ENCODE results near the gene NEU4.
"Not testable (repeated sequence)": the region's sequence is repeated elsewhere in the genome, so short reads cannot be mapped to it uniquely, and the experiment has no call there.

Gene NEU4

GRCh38 chr2:241803387-241804325 lies 5.3 kb upstream of the NEU4 start:
- Histone ChIP-seq H3K4me3 (ENCODE audit: low read depth in 1 of 2, low read length in 2 of 2) (peak overlapping the region; percentile 32 to 43), H3K27ac (ENCODE audit: low read depth, low read length) (no peak overlapping the region), H3K9ac (ENCODE audit: low read length) (no peak overlapping the region)

DNA sequence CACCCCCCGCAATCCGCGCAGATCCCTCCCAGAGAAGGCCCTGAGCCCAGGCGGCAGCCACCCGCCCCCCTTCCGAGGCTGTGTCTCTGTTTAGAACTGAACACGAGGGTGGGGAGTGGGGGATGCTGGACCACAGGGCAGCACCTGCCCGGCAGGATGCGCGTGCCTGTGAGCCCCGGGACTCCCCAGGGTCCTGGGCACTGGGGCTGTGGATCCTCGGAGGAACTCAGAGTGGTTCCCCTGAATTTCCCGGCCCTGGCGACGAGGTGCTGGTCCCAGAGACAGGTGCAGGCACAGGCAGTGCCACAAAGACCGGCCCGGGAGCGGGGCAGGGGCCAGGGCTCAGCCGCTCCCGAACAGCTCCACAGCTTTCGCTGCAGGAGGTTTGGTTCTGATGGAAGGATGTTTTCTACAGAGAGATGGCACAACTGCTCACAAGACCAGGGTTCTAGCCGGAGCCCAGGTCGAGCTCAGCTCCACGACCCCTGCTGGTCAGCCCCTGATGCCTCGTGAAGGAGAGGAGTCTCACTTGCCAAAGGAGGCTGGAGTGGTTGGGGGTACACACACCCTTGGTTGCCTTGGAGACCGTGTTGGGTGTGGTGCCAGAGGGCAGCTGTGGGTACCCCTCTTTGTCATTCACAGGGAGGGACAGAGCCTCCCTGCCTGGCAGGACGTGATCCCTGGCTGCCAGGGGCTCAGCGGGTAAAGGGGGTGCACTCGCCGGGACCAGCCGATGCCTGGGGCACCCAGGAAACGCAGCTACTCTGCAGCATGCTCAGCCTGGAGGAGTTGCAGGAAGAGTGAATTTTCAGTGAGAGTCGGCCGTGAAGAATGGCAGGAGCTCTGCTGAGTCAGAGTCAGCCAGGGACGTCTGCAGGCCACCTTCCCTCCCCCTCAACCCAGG lies 4.4 kb upstream of the NEU4 start:
- Histone ChIP-seq H3K9me3 (ENCODE audit: low read length) (no peaks in the 10 kb centered on the region), H3K9ac (ENCODE audit: low read length) (no peak overlapping the region), H3K36me3 (ENCODE audit: insufficient read depth, low read length) (no peaks in the 10 kb centered on the region), H3K27ac (ENCODE audit: low read depth, low read length) (no peak overlapping the region), H3K4me1 (ENCODE audit: insufficient read depth, low read length) (peaks cover 10% of the 10 kb centered on the region), H3K4me3 (ENCODE audit: low read depth in 1 of 2, low read length in 2 of 2) (peak overlapping the region in 1 of 2 donors; percentile 32), H3K27me3 (ENCODE audit: control insufficient read depth in 1 of 2, insufficient read depth in 2 of 2, low read length in 2 of 2) (peaks cover 0 to 25% of the 10 kb centered on the region in 2 donors)

More at GRCh38 chr2:241803387-241804325, 5.3 kb upstream of the NEU4 start:
- H3K9me3 ChIP-seq (ENCODE audit: low read length), result no peaks in the 10 kb centered on the region
- peaks cover 10% of the 10 kb centered on the region for H3K4me1 ChIP-seq (ENCODE audit: insufficient read depth, low read length)
- peaks cover 0 to 25% of the 10 kb centered on the region in 2 donors for H3K27me3 ChIP-seq (ENCODE audit: control insufficient read depth in 1 of 2, insufficient read depth in 2 of 2, low read length in 2 of 2)
- no peaks in the 10 kb centered on the region for H3K36me3 ChIP-seq (ENCODE audit: insufficient read depth, low read length)

GRCh38 chr2:241806217-241806616 lies 2.8 kb upstream of the NEU4 start:
- H3K9ac ChIP-seq (ENCODE audit: low read length); H3K9me3 ChIP-seq (ENCODE audit: low read length); H3K27ac ChIP-seq (ENCODE audit: low read depth, low read length); H3K36me3 ChIP-seq (ENCODE audit: insufficient read depth, low read length); H3K4me3 ChIP-seq (ENCODE audit: low read depth in 1 of 2, low read length in 2 of 2): not testable (repeated sequence)
- Histone ChIP-seq H3K27me3 (ENCODE audit: control insufficient read depth in 1 of 2, insufficient read depth in 2 of 2, low read length in 2 of 2) (peaks cover 0 to 25% of the 10 kb centered on the region in 2 donors), H3K4me1 (ENCODE audit: insufficient read depth, low read length) (peaks cover 10% of the 10 kb centered on the region)

- no peaks in the 10 kb centered on the region for H3K36me3 ChIP-seq (ENCODE audit: insufficient read depth, low read length)
- H3K4me3 ChIP-seq (ENCODE audit: low read depth in 1 of 2, low read length in 2 of 2), result no peak overlapping the region
- H3K27ac ChIP-seq (ENCODE audit: low read depth, low read length), result no peak overlapping the region
- H3K9me3 ChIP-seq (ENCODE audit: low read length), result no peaks in the 10 kb centered on the region
- peaks cover 0 to 18% of the 10 kb centered on the region in 2 donors for H3K27me3 ChIP-seq (ENCODE audit: control insufficient read depth in 1 of 2, insufficient read depth in 2 of 2, low read length in 2 of 2)
- H3K9ac ChIP-seq (ENCODE audit: low read length), result no peak overlapping the region
- peaks cover 10% of the 10 kb centered on the region for H3K4me1 ChIP-seq (ENCODE audit: insufficient read depth, low read length)
Observed at GRCh38 chr2:241808051-241808720, 807 bp upstream of the NEU4 start.

DNA sequence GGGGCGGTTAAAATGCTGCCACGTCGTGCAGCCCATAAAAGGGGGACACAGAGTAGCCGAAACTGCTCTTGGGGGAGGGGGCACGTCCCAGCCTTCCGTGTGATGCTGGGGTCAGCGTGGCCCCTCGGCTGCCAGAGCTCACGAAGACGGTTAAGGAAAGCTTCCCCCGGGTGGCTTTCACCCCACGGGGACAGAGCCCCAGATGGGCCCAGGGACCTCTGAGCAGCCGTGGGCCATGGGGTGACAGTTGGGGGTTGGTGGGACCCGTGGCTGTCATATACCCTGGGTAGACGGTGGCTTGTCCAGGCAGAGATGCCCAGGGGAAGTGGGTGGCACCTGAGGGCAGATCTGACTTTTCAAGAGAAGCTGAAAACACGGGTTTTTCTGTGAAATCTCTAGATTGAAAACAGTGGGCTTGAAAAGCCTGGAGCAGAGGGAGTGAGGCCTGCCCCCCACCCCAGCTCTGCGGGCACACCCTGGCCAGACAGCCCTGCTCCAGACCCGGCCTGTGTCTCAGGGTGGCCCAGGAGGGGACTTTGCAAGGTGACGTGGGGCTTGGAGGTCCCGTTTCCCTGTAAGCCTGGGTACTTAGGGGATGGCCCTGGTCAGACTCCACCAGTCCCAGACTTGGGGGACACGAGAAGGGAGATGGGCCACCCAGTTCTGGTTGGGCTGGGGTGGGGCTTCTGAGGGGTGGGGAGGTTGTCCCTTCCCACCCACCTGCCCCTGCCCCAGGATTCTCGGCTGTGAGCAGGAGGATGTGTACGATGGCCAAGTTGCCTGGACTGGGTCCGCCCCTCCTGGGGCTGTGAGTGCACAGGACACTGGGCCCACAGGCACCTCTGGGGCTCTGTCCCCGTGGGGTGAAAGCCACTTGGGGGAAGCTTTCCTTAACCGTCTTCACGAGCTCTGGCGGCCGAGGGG lies 652 bp downstream of the NEU4 start:
- Histone ChIP-seq H3K27ac (ENCODE audit: low read depth, low read length) (no peak overlapping the region), H3K9ac (ENCODE audit: low read length) (no peak overlapping the region), H3K36me3 (ENCODE audit: insufficient read depth, low read length) (no peaks in the 10 kb centered on the region), H3K4me3 (ENCODE audit: low read depth in 1 of 2, low read length in 2 of 2) (no peak overlapping the region), H3K27me3 (ENCODE audit: control insufficient read depth in 1 of 2, insufficient read depth in 2 of 2, low read length in 2 of 2) (peaks cover 0 to 3% of the 10 kb centered on the region in 2 donors), H3K9me3 (ENCODE audit: low read length) (no peaks in the 10 kb centered on the region), H3K4me1 (ENCODE audit: insufficient read depth, low read length) (peaks cover 3% of the 10 kb centered on the region)

DNA sequence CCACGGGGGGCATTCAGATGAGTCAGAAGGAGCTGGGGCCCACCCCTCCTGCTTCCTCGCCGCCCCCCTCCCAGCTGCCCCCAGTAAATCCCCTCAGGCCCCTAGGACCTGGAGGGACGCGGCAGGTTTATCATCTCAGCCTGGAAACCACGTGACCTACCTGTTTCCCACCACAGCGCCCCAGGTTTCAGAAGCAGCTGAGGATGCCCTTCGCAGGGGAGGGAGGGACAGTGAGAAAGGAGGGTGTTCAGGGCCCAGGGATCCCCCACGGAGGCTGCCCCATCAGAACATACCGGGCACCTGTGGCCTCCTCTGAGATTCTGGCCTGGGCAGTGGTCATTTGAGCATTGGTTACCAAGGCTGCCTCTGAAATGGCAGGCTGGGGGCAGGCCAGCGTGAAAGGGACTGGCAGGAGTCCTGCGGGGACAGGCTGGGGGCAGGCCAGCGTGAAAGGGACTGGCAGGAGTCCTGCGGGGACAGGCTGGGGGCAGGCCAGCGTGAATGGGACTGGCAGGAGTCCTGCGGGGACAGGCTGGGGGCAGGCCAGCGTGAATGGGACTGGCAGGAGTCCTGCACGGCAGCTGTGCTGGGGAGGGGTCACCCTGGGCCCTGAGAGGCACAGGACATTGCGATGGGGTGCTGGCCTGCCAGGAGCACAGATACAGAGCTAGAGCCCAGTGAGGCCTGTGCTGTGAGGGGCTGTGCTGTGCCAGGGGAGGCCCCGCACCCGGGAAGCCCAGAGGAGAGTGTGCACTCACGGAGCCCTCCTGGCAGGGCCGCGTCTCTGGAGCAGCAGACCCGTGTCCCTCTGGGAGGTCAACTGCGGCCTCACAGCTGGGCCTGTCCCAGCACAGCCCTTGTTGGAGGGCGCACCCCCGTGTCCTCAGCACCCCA lies 1.6 kb downstream of the NEU4 start:
- no peaks in the 10 kb centered on the region for H3K4me1 ChIP-seq (ENCODE audit: insufficient read depth, low read length)
- H3K9ac ChIP-seq (ENCODE audit: low read length), result no peak overlapping the region
- H3K36me3 ChIP-seq (ENCODE audit: insufficient read depth, low read length), result no peaks in the 10 kb centered on the region
- H3K27me3 ChIP-seq (ENCODE audit: control insufficient read depth in 1 of 2, insufficient read depth in 2 of 2, low read length in 2 of 2), result peaks cover 0 to 1% of the 10 kb centered on the region in 2 donors
- no peaks in the 10 kb centered on the region for H3K9me3 ChIP-seq (ENCODE audit: low read length)
- H3K27ac ChIP-seq (ENCODE audit: low read depth, low read length), result no peak overlapping the region
- no peak overlapping the region for H3K4me3 ChIP-seq (ENCODE audit: low read depth in 1 of 2, low read length in 2 of 2)

GRCh38 chr2:241811201-241811951 lies 2.4 kb downstream of the NEU4 start:
- Histone ChIP-seq H3K27me3 (ENCODE audit: control insufficient read depth in 1 of 2, insufficient read depth in 2 of 2, low read length in 2 of 2) (peaks cover 0 to 9% of the 10 kb centered on the region in 2 donors), H3K36me3 (ENCODE audit: insufficient read depth, low read length) (no peaks in the 10 kb centered on the region), H3K9ac (ENCODE audit: low read length) (no peak overlapping the region), H3K4me1 (ENCODE audit: insufficient read depth, low read length) (no peaks in the 10 kb centered on the region), H3K4me3 (ENCODE audit: low read depth in 1 of 2, low read length in 2 of 2) (no peak overlapping the region), H3K9me3 (ENCODE audit: low read length) (no peaks in the 10 kb centered on the region), H3K27ac (ENCODE audit: low read depth, low read length) (no peak overlapping the region)

- no peaks in the 10 kb centered on the region for H3K4me1 ChIP-seq (ENCODE audit: insufficient read depth, low read length)
- no peak overlapping the region for H3K4me3 ChIP-seq (ENCODE audit: low read depth in 1 of 2, low read length in 2 of 2)
- no peaks in the 10 kb centered on the region for H3K36me3 ChIP-seq (ENCODE audit: insufficient read depth, low read length)
- peaks cover 0 to 16% of the 10 kb centered on the region in 2 donors for H3K27me3 ChIP-seq (ENCODE audit: control insufficient read depth in 1 of 2, insufficient read depth in 2 of 2, low read length in 2 of 2)
- H3K9me3 ChIP-seq (ENCODE audit: low read length), result no peaks in the 10 kb centered on the region
- no peak overlapping the region for H3K27ac ChIP-seq (ENCODE audit: low read depth, low read length)
- no peak overlapping the region for H3K9ac ChIP-seq (ENCODE audit: low read length)
Observed at GRCh38 chr2:241811952-241812729, 3.1 kb downstream of the NEU4 start.

All from muscle layer of colon (tissue), 2 donors.